GM21717 (cell line): ENCODE measurements around the gene IQSEC3.
"Not testable (repeated sequence)": the region's sequence is repeated elsewhere in the genome, so short reads cannot be mapped to it uniquely, and the experiment has no call there.

ENCODE experiments used
- ATAC-seq: cut with Tn5 transposase; IDR thresholded peaks from one replicate; pipeline ENCODE4 v1.9.1; 2021; ENCODE audit warnings: mild to moderate bottlenecking, moderate library complexity; ENCODE audit not compliant: unreplicated experiment

The IQSEC3 gene

GRCh38 chr12:109872-110271 is 43.3 kb downstream of the IQSEC3 start:
- ATAC-seq, result no peak

GRCh38 chr12:111699-112493 is 45.3 kb downstream of the IQSEC3 start:
- ATAC-seq, result no peak

- no peak for ATAC-seq
Observed at GRCh38 chr12:113347-113746, 46.8 kb downstream of the IQSEC3 start.

- no peak for ATAC-seq
Observed at GRCh38 chr12:114626-115211, 48.2 kb downstream of the IQSEC3 start.

GRCh38 chr12:115518-115917 is 49.0 kb downstream of the IQSEC3 start:
- no peak for ATAC-seq

- ATAC-seq, result no peak
Observed at GRCh38 chr12:115960-116915, 49.7 kb downstream of the IQSEC3 start.

GRCh38 chr12:117311-117710 is 50.7 kb downstream of the IQSEC3 start:
- no peak for ATAC-seq

GRCh38 chr12:117816-118345 is 51.3 kb downstream of the IQSEC3 start:
- ATAC-seq, result no peak

GRCh38 chr12:118591-118990 is 52.0 kb downstream of the IQSEC3 start:
- no peak for ATAC-seq

- no peak for ATAC-seq
Observed at GRCh38 chr12:120951-121350, 54.4 kb downstream of the IQSEC3 start.

- no peak for ATAC-seq
Observed at GRCh38 chr12:121647-122046, 55.1 kb downstream of the IQSEC3 start.

GRCh38 chr12:125075-125474 is 58.5 kb downstream of the IQSEC3 start:
- ATAC-seq, result no peak

- no peak for ATAC-seq
Observed at GRCh38 chr12:125566-125965, 59.0 kb downstream of the IQSEC3 start.

- ATAC-seq, result no peak
Observed at GRCh38 chr12:128079-128478, 61.5 kb downstream of the IQSEC3 start.

- ATAC-seq, result no peak
Observed at GRCh38 chr12:129001-129400, 62.4 kb downstream of the IQSEC3 start.

GRCh38 chr12:130519-130918 is 64.0 kb downstream of the IQSEC3 start:
- no peak for ATAC-seq

GRCh38 chr12:131008-131407 is 64.4 kb downstream of the IQSEC3 start:
- no peak for ATAC-seq

GRCh38 chr12:131732-132495 is 65.3 kb downstream of the IQSEC3 start:
- ATAC-seq, result no peak

- not testable (repeated sequence) for ATAC-seq
Observed at GRCh38 chr12:133616-134232, 67.2 kb downstream of the IQSEC3 start.

GRCh38 chr12:135138-135537 is 68.6 kb downstream of the IQSEC3 start:
- no peak for ATAC-seq
